Left ventricle myocardium inferior (tissue), 1 donor: ENCODE results near the gene VPS72. TPM values are rescaled to one million over a fixed set of nuclear protein-coding genes. Genes with fewer than 3 reads are reported as not detected.

Experiments
- DNase-seq: peaks from one replicate; pipeline ENCODE4 v3.0.0-alpha.2; 2020
- H3K27ac ChIP-seq: fragments of 200-600 bp; replicated peaks from 2 replicates; pipeline ENCODE4 v1.8.0; 2021
- H3K27me3 ChIP-seq: fragments of 200-600 bp; 2 replicates; pipeline ENCODE4 v1.8.0; 2021; ENCODE audit warnings: low read depth
- H3K36me3 ChIP-seq: fragments of 200-600 bp; 2 replicates; pipeline ENCODE4 v1.8.0; 2021
- H3K4me1 ChIP-seq: fragments of 200-600 bp; 2 replicates; pipeline ENCODE4 v1.8.0; 2021
- H3K4me3 ChIP-seq: fragments of 200-600 bp; 2 replicates; pipeline ENCODE4 v1.8.0; 2021; ENCODE audit warnings: mild to moderate bottlenecking, moderate library complexity
- H3K9me3 ChIP-seq: fragments of 200-600 bp; replicated peaks from 2 replicates; pipeline ENCODE4 v1.8.0; 2021
- CTCF ChIP-seq: fragments of 200-600 bp; IDR thresholded peaks from 2 replicates; pipeline ENCODE4 v1.8.0; 2021; ENCODE audit warnings: antibody characterized with exemption, mild to moderate bottlenecking, borderline replicate concordance
- intact Hi-C: fragments of 100-400 bp; cut with micrococcal nuclease; formaldehyde crosslinking; loops from one replicate; pipeline ENCODE4 v1.11.0; 2022
- total RNA-seq: library from RNA; stranded (reverse); fragmentation: NEBNext Ultra II Directional; extraction: Animal tissue kit (Norgen Biotek cat#: 25700); gene quantifications from one replicate; pipeline ENCODE4 v1.2.1, GENCODE V29; 2021
- donor health status: DM: no; HTN: yes; CAD: no; lungs with severe emphysema.

Gene VPS72
- total RNA-seq, 1 donor from 2014 or later, result 40.5 TPM

- Histone ChIP-seq H3K27ac (peak overlapping the region; percentile 4), H3K9me3 (no peaks in the 10 kb centered on the region), H3K4me3 (no peak overlapping the region)
Measured at GRCh38 chr1:151158326-151158725, 31.7 kb downstream of the VPS72 start.

GRCh38 chr1:151157067-151157531 lies 32.9 kb downstream of the VPS72 start:
- no peak for TF ChIP-seq CTCF
- Histone ChIP-seq H3K27ac (peak overlapping the region; percentile 55), H3K4me3 (peak overlapping the region; percentile 43), H3K9me3 (no peaks in the 10 kb centered on the region), H3K36me3 (peaks cover 46% of the 10 kb centered on the region), H3K4me1 (peaks cover 15% of the 10 kb centered on the region), H3K27me3 (no peaks in the 10 kb centered on the region)
- no peak for DNase-seq
- intact Hi-C loops, result loop anchor here (5.0 kb wide), 1 partner anchor 60 kb away; no protein-coding TSS in a partner anchor

More at GRCh38 chr1:151158326-151158725, 31.7 kb downstream of the VPS72 start:
- H3K27me3 ChIP-seq, result no peaks in the 10 kb centered on the region
- peaks cover 47% of the 10 kb centered on the region for H3K36me3 ChIP-seq
- no peak for TF ChIP-seq CTCF
- peaks cover 22% of the 10 kb centered on the region for H3K4me1 ChIP-seq
- intact Hi-C loops, result loop anchor here (5.0 kb wide), 1 partner anchor 61 kb away; no protein-coding TSS in a partner anchor
- no peak for DNase-seq

GRCh38 chr1:151156515-151156819 lies 33.5 kb downstream of the VPS72 start, which contains the start of gene TNFAIP8L2:
TNFAIP8L2 (plus strand) TSS chr1:151156649; CDS start chr1:151158698, 2,049 bp downstream.
- intact Hi-C loops, result loop anchor here (5.0 kb wide), 1 partner anchor 59 kb away; no protein-coding TSS in a partner anchor
- Histone ChIP-seq H3K4me1 (peaks cover 15% of the 10 kb centered on the region), H3K27me3 (no peaks in the 10 kb centered on the region), H3K36me3 (peaks cover 40% of the 10 kb centered on the region), H3K4me3 (peak within 1 kb of the TSS; percentile 43), H3K9me3 (no peaks in the 10 kb centered on the region), H3K27ac (peak within 1 kb of the TSS; percentile 55)
- TF ChIP-seq CTCF, result no peak
- peak; percentile 58 for DNase-seq

GRCh38 chr1:151147665-151148064 lies 42.3 kb downstream of the VPS72 start:
- peak overlapping the region; percentile 90 for H3K4me3 ChIP-seq
- no peaks in the 10 kb centered on the region for H3K36me3 ChIP-seq
- TF ChIP-seq CTCF, result no peak
- no peak for DNase-seq
- intact Hi-C loops, result no loop called here
- peaks cover 49% of the 10 kb centered on the region for H3K4me1 ChIP-seq
- no peaks in the 10 kb centered on the region for H3K9me3 ChIP-seq
- peak overlapping the region; percentile 92 for H3K27ac ChIP-seq
- H3K27me3 ChIP-seq, result no peaks in the 10 kb centered on the region

- Histone ChIP-seq H3K27me3 (no peaks in the 10 kb centered on the region), H3K36me3 (no peaks in the 10 kb centered on the region), H3K4me3 (peak overlapping the region; percentile 90), H3K27ac (peak overlapping the region; percentile 92), H3K9me3 (no peaks in the 10 kb centered on the region), H3K4me1 (peaks cover 55% of the 10 kb centered on the region)
- intact Hi-C loops, result no loop called here
- no peak for TF ChIP-seq CTCF
- no peak for DNase-seq
Measured at GRCh38 chr1:151147132-151147503, 42.9 kb downstream of the VPS72 start.
